ENCODE results near the gene EYS. TPM values are rescaled to one million over a fixed set of nuclear protein-coding genes. Genes with fewer than 3 reads are reported as not detected.

EYS gene
- total and polyA plus RNA-seq, 9 of the 15 experiments (the other 6 are each of a cell fraction or from before 2014, with no cell fraction given) = 0.03 to 0.36 (median 0.10) TPM; not detected in 2

DNA sequence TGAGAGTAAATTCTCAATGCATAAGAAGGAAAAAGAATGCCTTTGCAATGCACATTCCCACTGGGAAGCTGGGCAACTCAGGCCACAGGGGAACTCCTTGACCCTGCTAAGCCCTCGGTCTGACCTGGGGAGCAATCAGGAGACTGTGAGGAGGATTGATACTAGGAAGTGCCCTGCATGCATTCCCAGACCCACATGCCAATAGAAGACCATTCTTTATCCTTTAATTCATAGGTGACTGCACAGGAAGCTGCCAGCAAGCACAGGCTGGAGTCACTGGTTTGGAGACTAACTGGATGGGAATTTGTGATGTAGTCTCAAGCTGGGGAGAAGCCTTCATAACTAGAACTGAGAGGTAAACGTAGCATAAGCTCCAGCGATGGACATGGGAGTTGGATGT, 1012.7 kb downstream of the EYS start:
- no peaks in the 10 kb centered on the region; a peak in 1 of 5 replicates for H3K4me1 ChIP-seq (replicated peaks in 1 of 2; ENCODE audit: control insufficient read depth in 2 of 2, insufficient read depth in 2 of 2, low read length in 2 of 2)
- H3K4me3 ChIP-seq = no peak overlapping the region
- intact Hi-C loops (cut with micrococcal nuclease) = no loop called here
- H2AFZ ChIP-seq (ENCODE audit: low read depth, low read length) = no peak overlapping the region
- H3K9me3 ChIP-seq (replicated peaks; ENCODE audit: control insufficient read depth, insufficient read depth, low read depth, low read length) = peaks cover 2% of the 10 kb centered on the region; the same call in 1 of the 2 replicates
- no peak overlapping the region for H3K27ac ChIP-seq (ENCODE audit: extremely low read depth, low read depth, low read length)
- ChIA-PET POLR2A (no interaction called here), CTCF (ENCODE audit: low intra/inter-chr PET ratio) (no interaction called here)
- no peaks in the 10 kb centered on the region for H3K9me1 ChIP-seq (ENCODE audit: control insufficient read depth, insufficient read depth, low read length)
- in situ Hi-C loops (cut with MboI) = no loop called here
- no peaks in the 10 kb centered on the region for H4K20me1 ChIP-seq (replicated peaks; ENCODE audit: control insufficient read depth, insufficient read depth, low read length)
- no peak overlapping the region for H3K4me2 ChIP-seq (ENCODE audit: insufficient read depth, low read length)
- no TSS peak for BruUV-seq (replicated peaks)
- ATAC-seq (no peak), DNase-seq (ENCODE audit: extremely low read depth in 1 of 4, low spot score in 3 of 4) (no peak), FAIRE-seq (no peak)
- 0% methylated on average over 3 of the region's 3 CpGs for WGBS (ENCODE audit: insufficient coverage, low coverage, missing lambda C conversion rate)
- no peaks in the 10 kb centered on the region for H3K79me2 ChIP-seq (ENCODE audit: control insufficient read depth, insufficient read depth, low read length)
- H3K36me3 ChIP-seq (ENCODE audit: control insufficient read depth, insufficient read depth, low read length) = no peaks in the 10 kb centered on the region
- H3K9ac ChIP-seq (ENCODE audit: insufficient read depth in 1 of 2, low read depth in 2 of 2, low read length in 2 of 2) = no peak overlapping the region
- no peaks in the 10 kb centered on the region for H3K27me3 ChIP-seq (ENCODE audit: control insufficient read depth in 2 of 2, insufficient read depth in 2 of 2, low read length in 2 of 2)
- TF ChIP-seq ZFPM2 (CRISPR knock-in tag; IDR thresholded peaks at IDR 0.05) = no peak
- TF ChIP-seq, protein P1, sequence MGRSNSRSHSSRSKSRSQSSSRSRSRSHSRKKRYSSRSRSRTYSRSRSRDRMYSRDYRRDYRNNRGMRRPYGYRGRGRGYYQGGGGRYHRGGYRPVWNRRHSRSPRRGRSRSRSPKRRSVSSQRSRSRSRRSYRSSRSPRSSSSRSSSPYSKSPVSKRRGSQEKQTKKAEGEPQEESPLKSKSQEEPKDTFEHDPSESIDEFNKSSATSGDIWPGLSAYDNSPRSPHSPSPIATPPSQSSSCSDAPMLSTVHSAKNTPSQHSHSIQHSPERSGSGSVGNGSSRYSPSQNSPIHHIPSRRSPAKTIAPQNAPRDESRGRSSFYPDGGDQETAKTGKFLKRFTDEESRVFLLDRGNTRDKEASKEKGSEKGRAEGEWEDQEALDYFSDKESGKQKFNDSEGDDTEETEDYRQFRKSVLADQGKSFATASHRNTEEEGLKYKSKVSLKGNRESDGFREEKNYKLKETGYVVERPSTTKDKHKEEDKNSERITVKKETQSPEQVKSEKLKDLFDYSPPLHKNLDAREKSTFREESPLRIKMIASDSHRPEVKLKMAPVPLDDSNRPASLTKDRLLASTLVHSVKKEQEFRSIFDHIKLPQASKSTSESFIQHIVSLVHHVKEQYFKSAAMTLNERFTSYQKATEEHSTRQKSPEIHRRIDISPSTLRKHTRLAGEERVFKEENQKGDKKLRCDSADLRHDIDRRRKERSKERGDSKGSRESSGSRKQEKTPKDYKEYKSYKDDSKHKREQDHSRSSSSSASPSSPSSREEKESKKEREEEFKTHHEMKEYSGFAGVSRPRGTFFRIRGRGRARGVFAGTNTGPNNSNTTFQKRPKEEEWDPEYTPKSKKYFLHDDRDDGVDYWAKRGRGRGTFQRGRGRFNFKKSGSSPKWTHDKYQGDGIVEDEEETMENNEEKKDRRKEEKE (IDR thresholded peaks at IDR 0.05; ENCODE audit: borderline replicate concordance in 1 of 2, control insufficient read depth in 1 of 2, low read depth in 2 of 2, low read length in 1 of 2) = no peak

DNA sequence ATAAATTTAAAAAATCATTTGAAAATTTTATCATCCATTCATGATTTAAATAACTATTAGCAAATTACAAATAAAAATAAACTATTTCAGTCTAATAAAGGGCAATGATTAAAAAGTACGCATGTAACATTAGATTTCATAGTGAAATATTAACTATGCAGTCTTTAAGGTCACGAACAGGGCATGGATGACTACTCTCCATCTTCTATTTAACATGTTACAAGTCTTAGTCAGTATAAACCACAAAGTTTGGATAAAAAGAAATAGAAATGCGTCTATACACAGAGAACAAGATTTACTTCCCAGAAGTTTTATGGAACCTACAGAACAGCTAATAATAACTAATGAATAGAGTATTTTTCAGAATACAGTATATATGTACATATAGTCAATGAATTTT, 1016.0 kb downstream of the EYS start:
- Histone ChIP-seq H3K36me3 (ENCODE audit: control insufficient read depth, insufficient read depth, low read length) (no peaks in the 10 kb centered on the region), H3K4me2 (ENCODE audit: insufficient read depth, low read length) (no peak overlapping the region), H3K27ac (ENCODE audit: extremely low read depth, low read depth, low read length) (no peak overlapping the region), H3K9me3 (replicated peaks; ENCODE audit: control insufficient read depth, insufficient read depth, low read depth, low read length) (peaks cover 2% of the 10 kb centered on the region; the same call in 1 of the 2 replicates), H4K20me1 (replicated peaks; ENCODE audit: control insufficient read depth, insufficient read depth, low read length) (no peaks in the 10 kb centered on the region), H3K9ac (ENCODE audit: insufficient read depth in 1 of 2, low read depth in 2 of 2, low read length in 2 of 2) (no peak overlapping the region), H3K27me3 (ENCODE audit: control insufficient read depth in 2 of 2, insufficient read depth in 2 of 2, low read length in 2 of 2) (no peaks in the 10 kb centered on the region), H3K4me1 (replicated peaks in 1 of 2; ENCODE audit: control insufficient read depth in 2 of 2, insufficient read depth in 2 of 2, low read length in 2 of 2) (no peaks in the 10 kb centered on the region), H3K4me3 (no peak overlapping the region), H2AFZ (ENCODE audit: low read depth, low read length) (no peak overlapping the region), H3K79me2 (ENCODE audit: control insufficient read depth, insufficient read depth, low read length) (no peaks in the 10 kb centered on the region), H3K9me1 (ENCODE audit: control insufficient read depth, insufficient read depth, low read length) (no peaks in the 10 kb centered on the region)
- in situ Hi-C loops (cut with MboI) = no loop called here
- ATAC-seq = no peak
- no peak for DNase-seq (ENCODE audit: extremely low read depth in 1 of 4, low spot score in 3 of 4)
- no peak for FAIRE-seq
- ChIA-PET CTCF (ENCODE audit: low intra/inter-chr PET ratio) (no interaction called here), POLR2A (no interaction called here)
- intact Hi-C loops (cut with micrococcal nuclease) = no loop called here
- 19% methylated on average over 3 of the region's 3 CpGs for WGBS (ENCODE audit: insufficient coverage, low coverage, missing lambda C conversion rate)
- BruUV-seq (replicated peaks) = no TSS peak
- TF ChIP-seq ZNF445 (CRISPR knock-in tag; IDR thresholded peaks at IDR 0.05; ENCODE audit: low read depth) = no peak
- no peak for TF ChIP-seq HDAC2 (IDR thresholded peaks at IDR 0.05)
- TF ChIP-seq BRCA1 (IDR thresholded peaks at IDR 0.05) = no peak
- TF ChIP-seq BRCA1 (CRISPR knock-in tag; IDR thresholded peaks at IDR 0.05) = no peak
- TF ChIP-seq SMARCB1 (IDR thresholded peaks at IDR 0.05; ENCODE audit: insufficient read length, low read depth) = no peak
- TF ChIP-seq ZBTB8A (IDR thresholded peaks at IDR 0.05; ENCODE audit: partially characterized antibody) = no peak
- no peak for TF ChIP-seq TRIM28 (IDR thresholded peaks at IDR 0.05)
- no peak for TF ChIP-seq RBFOX2 (IDR thresholded peaks at IDR 0.05; ENCODE audit: low read depth, low read length)
- TF ChIP-seq, protein P2, sequence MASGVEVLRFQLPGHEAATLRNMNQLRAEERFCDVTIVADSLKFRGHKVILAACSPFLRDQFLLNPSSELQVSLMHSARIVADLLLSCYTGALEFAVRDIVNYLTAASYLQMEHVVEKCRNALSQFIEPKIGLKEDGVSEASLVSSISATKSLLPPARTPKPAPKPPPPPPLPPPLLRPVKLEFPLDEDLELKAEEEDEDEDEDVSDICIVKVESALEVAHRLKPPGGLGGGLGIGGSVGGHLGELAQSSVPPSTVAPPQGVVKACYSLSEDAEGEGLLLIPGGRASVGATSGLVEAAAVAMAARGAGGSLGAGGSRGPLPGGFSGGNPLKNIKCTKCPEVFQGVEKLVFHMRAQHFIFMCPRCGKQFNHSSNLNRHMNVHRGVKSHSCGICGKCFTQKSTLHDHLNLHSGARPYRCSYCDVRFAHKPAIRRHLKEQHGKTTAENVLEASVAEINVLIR (CRISPR knock-in tag; IDR thresholded peaks at IDR 0.05) = no peak
- TF ChIP-seq FOXK1 (CRISPR knock-in tag; IDR thresholded peaks at IDR 0.05; ENCODE audit: borderline replicate concordance) = no peak
